Keratinocyte (primary cell): ENCODE data around the gene FRMD4B. TPM values are rescaled to one million over a fixed set of nuclear protein-coding genes. Genes with fewer than 3 reads are reported as not detected.

Experiments
- DNase-seq: peaks from one replicate; pipeline ENCODE4 v3.0.0-alpha.2; 2011; ENCODE audit warnings: low read depth, missing footprints, low spot score
- FAIRE-seq: peaks from 2 replicates; lab custom pipeline; 2011; peaks lifted over from hg19 to GRCh38; lab: Jason Lieb, UNC
- H2AFZ ChIP-seq: 2 replicates; pipeline ENCODE4 v1.6.0; 2012; ENCODE audit warnings: low read length, control low read depth, inconsistent platforms; ENCODE audit not compliant: control insufficient read depth
- H3K27ac ChIP-seq: 2 replicates; pipeline ENCODE4 v1.5.1; 2011; ENCODE audit warnings: low read length; ENCODE audit not compliant: control insufficient read depth, insufficient read depth
- H3K27me3 ChIP-seq: 3 replicates; pipeline ENCODE4 v1.6.0; 2011; ENCODE audit warnings: low read length; ENCODE audit not compliant: control insufficient read depth, insufficient read depth; ENCODE audit errors: extremely low read depth
- H3K36me3 ChIP-seq, 2 experiments: 2 replicates in 1 of 2; 3 replicates in 1 of 2; pipeline ENCODE4 v1.5.1; 2011; ENCODE audit warnings: low read length in 2 of 2, mild to moderate bottlenecking in 1 of 2; ENCODE audit not compliant: control insufficient read depth in 2 of 2, insufficient read depth in 2 of 2; ENCODE audit errors: extremely low read depth in 1 of 2
- H3K4me1 ChIP-seq: 3 replicates; pipeline ENCODE4 v1.5.1; 2011; ENCODE audit warnings: low read length; ENCODE audit not compliant: control insufficient read depth, insufficient read depth; ENCODE audit errors: extremely low read depth
- H3K4me2 ChIP-seq: 3 replicates; pipeline ENCODE4 v1.6.0; 2011; ENCODE audit warnings: low read depth, low read length; ENCODE audit not compliant: control insufficient read depth, insufficient read depth; ENCODE audit errors: extremely low read depth
- H3K4me3 ChIP-seq, 3 experiments: fragments of 200-600 bp in 1 of 3; sonication (generic) in 1 of 3; 2 replicates in 2 of 3; 3 replicates in 1 of 3; pipeline ENCODE4 v1.5.1; 2011 to 2016; ENCODE audit warnings: low read length in 3 of 3, mild to moderate bottlenecking in 3 of 3, control low read depth in 2 of 3, inconsistent platforms in 1 of 3, low read depth in 1 of 3, mixed read lengths in 1 of 3, mixed run types in 1 of 3, moderate library complexity in 1 of 3; ENCODE audit not compliant: control insufficient read depth in 2 of 3, insufficient read depth in 2 of 3; ENCODE audit errors: extremely low read depth in 1 of 3
- H3K79me2 ChIP-seq: 2 replicates; pipeline ENCODE4 v1.6.0; 2012; ENCODE audit warnings: low read length; ENCODE audit not compliant: control insufficient read depth, insufficient read depth
- H3K9ac ChIP-seq: 3 replicates; pipeline ENCODE4 v1.6.0; 2011; ENCODE audit warnings: low read length; ENCODE audit not compliant: control insufficient read depth, insufficient read depth; ENCODE audit errors: extremely low read depth
- H3K9me1 ChIP-seq: 3 replicates; pipeline ENCODE4 v1.6.0; 2011; ENCODE audit warnings: low read length; ENCODE audit not compliant: control insufficient read depth, insufficient read depth; ENCODE audit errors: extremely low read depth
- H3K9me3 ChIP-seq: 2 replicates; pipeline ENCODE4 v1.5.1; 2012; ENCODE audit warnings: low read depth, low read length; ENCODE audit not compliant: control insufficient read depth
- H4K20me1 ChIP-seq: 3 replicates; pipeline ENCODE4 v1.6.0; 2011; ENCODE audit warnings: low read length; ENCODE audit not compliant: control insufficient read depth, insufficient read depth; ENCODE audit errors: extremely low read depth
- CTCF ChIP-seq, 3 experiments: IDR thresholded peaks in 1 of 3; conservative IDR thresholded peaks in 1 of 3; optimal IDR thresholded peaks in 1 of 3; 2 replicates in 2 of 3; 3 replicates in 1 of 3; pipeline versions ENCODE3 to v1.5.1; 2011; ENCODE audit warnings: low read length in 3 of 3, mild to moderate bottlenecking in 3 of 3, moderate library complexity in 2 of 3, control low read depth in 1 of 3, inconsistent platforms in 1 of 3; ENCODE audit not compliant: insufficient read depth in 2 of 3; ENCODE audit errors: extremely low read depth in 1 of 3
- EZH2 ChIP-seq: IDR thresholded peaks from one replicate; pipeline ENCODE4 v1.6.1; 2012; ENCODE audit warnings: inconsistent platforms, mild to moderate bottlenecking, low read length, moderate library complexity
- dilution Hi-C: fragments of 300-500 bp; cut with MboI; formaldehyde crosslinking; loops from one replicate; pipeline ENCODE4 v1.7.0; 2020; ENCODE audit warnings: low sequenced_read_pairs; ENCODE audit not compliant: extremely low pct_ligation_motif_present
- polyA plus RNA-seq, 5 experiments: library from polyadenylated mRNA; depleted of rRNA in 3 of 5; stranded (reverse) in 3 of 5; stranded (forward) in 1 of 5; unstranded in 1 of 5; fragments of >200 nt; gene quantifications; 1 replicate in 1 of 5; 2 replicates in 3 of 5; 3 replicates in 1 of 5; pipeline versions ENCODE4 v1.2.1 to v1.2.3, GENCODE V29; 2011 to 2012; ENCODE audit warnings: missing spikeins in 2 of 5, low read depth in 1 of 5, low replicate concordance in 1 of 5

The FRMD4B gene
- polyA plus RNA-seq, 1 donor (not counting 4 experiments of a cell fraction or from before 2014, with no cell fraction given) = 48.3 TPM

- H3K4me3 ChIP-seq = no peak overlapping the region
- no peaks in the 10 kb centered on the region for H3K9me3 ChIP-seq
- FAIRE-seq (no peak), DNase-seq (no peak)
- H3K27ac ChIP-seq = no peak overlapping the region
- H3K27me3 ChIP-seq = no peaks in the 10 kb centered on the region
- peaks cover 0 to 3% of the 10 kb centered on the region in 2 experiments for H3K36me3 ChIP-seq
- peaks cover 24% of the 10 kb centered on the region for H3K79me2 ChIP-seq
- H3K9me1 ChIP-seq = no peaks in the 10 kb centered on the region
- no peak for TF ChIP-seq EZH2
- no peak for TF ChIP-seq CTCF (optimal IDR thresholded peaks at IDR 0.05 in 1 of 3, IDR thresholded peaks at IDR 0.05 in 1 of 3, conservative IDR thresholded peaks at IDR 0.05 in 1 of 3; ENCODE audit: extremely low read depth in 1 of 3, insufficient read depth in 2 of 3, low read length in 3 of 3)
- H4K20me1 ChIP-seq = no peaks in the 10 kb centered on the region
- no peak overlapping the region for H2AFZ ChIP-seq
- no peak overlapping the region for H3K4me2 ChIP-seq
- peaks cover 30% of the 10 kb centered on the region for H3K4me1 ChIP-seq
- no peak overlapping the region for H3K9ac ChIP-seq
- dilution Hi-C loops = no loop called here
Measured at GRCh38 chr3:69360690-69361089, 25.2 kb downstream of the FRMD4B start.

- Histone ChIP-seq H3K4me2 (no peak overlapping the region), H3K4me3 (no peak overlapping the region), H3K79me2 (peaks cover 27% of the 10 kb centered on the region), H3K27me3 (no peaks in the 10 kb centered on the region), H3K4me1 (peaks cover 30% of the 10 kb centered on the region), H3K36me3 (peaks cover 0 to 3% of the 10 kb centered on the region in 2 experiments), H3K9ac (no peak overlapping the region), H3K9me1 (no peaks in the 10 kb centered on the region), H3K9me3 (no peaks in the 10 kb centered on the region), H2AFZ (no peak overlapping the region), H3K27ac (no peak overlapping the region), H4K20me1 (no peaks in the 10 kb centered on the region)
- dilution Hi-C loops = no loop called here
- FAIRE-seq (no peak), DNase-seq (no peak)
- TF ChIP-seq EZH2 (no peak), CTCF (optimal IDR thresholded peaks at IDR 0.05 in 1 of 3, IDR thresholded peaks at IDR 0.05 in 1 of 3, conservative IDR thresholded peaks at IDR 0.05 in 1 of 3; ENCODE audit: extremely low read depth in 1 of 3, insufficient read depth in 2 of 3, low read length in 3 of 3) (no peak)
Measured at GRCh38 chr3:69359916-69360315, 26.0 kb downstream of the FRMD4B start.
